SK-N-MC (cell line): ENCODE measurements around the gene CCDC192.

Experiments
- EZH2 ChIP-seq: fragments of 200-600 bp; sonication (generic); IDR thresholded peaks from one replicate; pipeline ENCODE4 v1.6.1; 2017; ENCODE audit warnings: antibody characterized with exemption
- POLR2AphosphoS5 ChIP-seq: IDR thresholded peaks from 2 replicates; pipeline ENCODE4 v1.6.1; 2012; ENCODE audit warnings: mild to moderate bottlenecking, low read depth, low read length, borderline replicate concordance

DNA sequence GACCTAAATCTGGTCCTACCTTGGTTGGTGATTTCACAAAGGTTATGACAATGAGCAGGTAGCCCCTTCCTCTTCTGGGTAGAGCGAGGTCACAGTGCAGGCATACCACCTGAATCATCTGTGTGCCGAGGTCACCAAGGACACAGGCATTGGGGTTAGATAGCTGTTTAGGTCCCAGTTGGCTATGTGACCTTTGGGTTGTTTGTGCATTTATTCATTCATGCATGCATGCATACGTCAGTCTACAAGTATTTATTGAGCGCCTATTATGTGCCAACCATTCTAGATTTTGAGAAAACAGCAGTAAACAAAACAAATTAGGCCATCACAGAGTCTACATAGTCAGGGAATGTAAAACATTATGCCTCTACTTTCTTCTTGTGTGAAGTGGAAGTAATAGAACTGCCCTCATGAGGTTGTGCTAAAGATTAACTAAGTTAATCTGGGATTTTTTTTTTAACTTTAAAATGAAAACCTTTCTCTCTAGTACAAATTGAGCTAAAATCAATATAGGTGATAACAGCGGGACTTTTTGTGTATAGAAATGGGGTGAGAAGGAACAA lies 275.6 kb downstream of the CCDC192 start:
- no peak for TF ChIP-seq EZH2
- TF ChIP-seq POLR2AphosphoS5, result no peak
